ENCODE data around the gene TBCK. TPM values are rescaled to one million over a fixed set of nuclear protein-coding genes. Genes with fewer than 3 reads are reported as not detected.

Gene TBCK
- 10 to 100 TPM in 2 of 3 donors, 1 to 10 TPM in 1; 7.2 to 19.5 (median 13.8) TPM for polyA plus RNA-seq

DNA sequence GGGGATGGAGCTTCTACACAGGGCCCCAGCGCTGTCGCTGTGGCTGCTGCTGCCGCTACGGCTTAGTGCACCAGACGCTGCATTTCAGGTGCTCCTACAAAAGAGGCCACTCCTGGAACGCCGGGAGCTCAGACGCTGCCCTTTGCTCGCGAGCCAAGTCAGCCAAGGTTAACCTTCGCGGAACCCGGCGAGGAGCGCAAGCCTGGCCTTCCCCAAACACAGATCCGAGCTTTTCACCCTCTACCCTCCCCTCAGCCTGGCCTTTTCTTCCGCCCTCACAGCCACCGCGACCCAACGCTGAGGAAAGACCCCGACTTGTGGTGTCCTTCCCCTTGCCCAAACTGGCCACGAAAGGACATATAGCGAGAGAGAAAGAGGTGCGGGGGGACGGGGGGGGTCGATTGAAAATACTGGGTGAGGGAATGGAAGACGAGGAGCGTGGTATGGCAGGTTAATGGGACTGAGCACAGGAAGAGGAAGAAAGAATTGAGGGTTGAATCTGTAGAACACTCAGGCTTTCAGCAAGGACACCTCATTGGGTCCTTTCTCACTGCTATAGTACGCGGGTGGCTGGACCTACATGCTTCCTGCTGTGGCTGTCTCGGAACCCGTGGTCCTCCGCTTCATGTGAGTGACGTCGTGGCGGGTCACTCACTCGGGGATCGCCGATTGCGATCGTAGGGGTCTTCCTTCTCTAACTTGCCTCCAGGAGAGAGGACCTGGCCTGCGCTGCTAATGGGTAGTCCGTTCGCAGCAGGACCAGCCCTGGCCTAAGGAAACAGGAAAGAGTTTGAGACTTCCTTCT is at the start of gene TBCK, which contains the start of gene AIMP1:
Gene TBCK, minus strand, starts transcription at position 242 of the 805 bp plus-strand sequence. CDS start 7,249 bp downstream, outside the sequence.
Gene AIMP1, plus strand, starts transcription at position 583 of the 805 bp plus-strand sequence. CDS start 8,460 bp downstream, outside the sequence.
- H3K4me3 Mint-ChIP-seq: no peak within 1 kb of the TSS
- H3K36me3 Mint-ChIP-seq: peaks cover 5 to 7% (median 6%) of the 10 kb centered on the region in 3 donors
- peaks cover 0 to 3% (median 2%) of the 10 kb centered on the region in 3 donors for H3K27me3 Mint-ChIP-seq (ENCODE audit: low read depth in 3 of 3)
- H3K27ac Mint-ChIP-seq: no peak within 1 kb of the TSS
- H3K9me3 Mint-ChIP-seq: no peaks in the 10 kb centered on the region
- H3K4me1 Mint-ChIP-seq: peaks cover 13 to 14% of the 10 kb centered on the region in 2 donors
- DNase-seq: peak; percentile 91 to 93 (median 93)

DNA sequence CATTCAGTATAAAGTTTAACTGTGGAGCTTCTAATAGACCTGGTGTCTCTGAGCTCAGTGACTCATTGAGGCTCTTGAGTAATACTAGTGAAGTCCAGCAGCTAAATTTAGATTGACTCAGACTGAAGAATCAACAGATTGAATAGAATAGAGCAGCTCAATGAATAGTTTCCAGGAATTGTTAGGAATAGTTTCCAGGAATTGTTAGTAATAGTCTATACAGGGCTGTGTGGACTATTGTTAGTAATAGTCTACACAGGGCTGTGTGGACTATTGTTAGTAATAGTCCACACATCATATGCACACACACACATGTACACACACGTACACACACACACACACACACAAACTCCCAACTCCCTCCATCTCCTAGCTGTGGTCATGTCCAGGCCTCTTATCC is 49.6 kb upstream of the TBCK start:
- Mint-ChIP-seq H3K27me3 (ENCODE audit: low read depth in 3 of 3) (peaks cover 2 to 6% (median 3%) of the 10 kb centered on the region in 3 donors), H3K4me3 (no peak overlapping the region), H3K27ac (no peak overlapping the region), H3K36me3 (no peaks in the 10 kb centered on the region), H3K4me1 (no peaks in the 10 kb centered on the region), H3K9me3 (no peaks in the 10 kb centered on the region)
- no peak for DNase-seq

DNA sequence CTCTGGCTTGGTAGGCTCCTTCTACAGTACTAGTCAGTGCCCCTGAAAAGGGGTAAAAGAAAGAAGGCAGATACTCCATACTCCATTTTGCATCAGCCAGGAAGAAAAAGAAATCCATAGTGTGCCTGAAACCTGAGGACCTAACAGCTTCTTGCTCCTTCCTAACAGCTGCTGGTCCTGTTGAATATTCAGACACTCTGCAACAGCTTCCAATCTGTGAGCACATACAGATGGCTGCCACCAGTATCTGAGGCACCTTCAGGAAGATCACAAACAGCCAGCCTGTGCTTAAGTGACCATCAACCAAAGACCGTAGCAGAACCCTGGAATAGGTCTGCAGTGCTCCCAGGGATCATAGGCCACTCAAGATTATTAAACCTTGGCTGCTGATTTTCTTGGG is 48.3 kb upstream of the TBCK start:
- Mint-ChIP-seq H3K27me3 (ENCODE audit: low read depth in 3 of 3) (peaks cover 2 to 6% (median 3%) of the 10 kb centered on the region in 3 donors), H3K36me3 (no peaks in the 10 kb centered on the region), H3K4me3 (no peak overlapping the region), H3K9me3 (no peaks in the 10 kb centered on the region), H3K27ac (no peak overlapping the region), H3K4me1 (no peaks in the 10 kb centered on the region)
- no peak for DNase-seq

DNA sequence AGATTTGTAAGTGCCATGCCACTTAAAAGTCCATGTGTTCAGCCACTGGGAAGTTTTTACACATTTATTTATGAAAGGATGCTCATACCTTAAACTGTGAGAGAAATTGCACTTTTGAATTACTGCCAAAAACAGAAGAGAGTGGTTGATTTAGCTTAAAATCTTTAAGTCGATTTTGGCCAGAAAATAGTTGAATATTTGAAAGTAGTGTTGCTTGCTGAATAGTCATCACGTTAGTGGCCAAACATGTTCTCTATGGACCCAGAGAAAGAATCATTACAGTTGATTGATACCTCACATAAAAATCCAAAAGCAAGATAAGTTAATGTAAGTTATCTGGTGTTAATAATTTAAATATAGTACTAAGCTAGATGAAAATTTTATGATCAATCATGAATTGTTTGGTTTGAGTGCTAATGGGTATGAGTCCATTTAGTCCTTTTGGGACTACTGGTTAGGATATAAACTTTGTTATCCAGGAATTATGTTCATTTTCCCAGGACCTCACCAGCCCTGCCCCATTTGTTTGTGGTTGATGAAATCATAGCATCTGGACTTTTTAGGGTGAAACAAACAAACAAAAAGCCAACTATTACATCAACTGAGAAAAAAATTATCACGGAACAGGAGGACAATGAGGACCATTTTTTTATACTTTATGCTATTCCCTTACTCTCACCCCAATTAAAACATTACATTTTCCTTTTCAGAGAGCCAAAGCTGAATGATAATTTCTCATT is 46.2 kb upstream of the TBCK start:
- H3K4me3 Mint-ChIP-seq: no peak overlapping the region
- H3K27me3 Mint-ChIP-seq (ENCODE audit: low read depth in 3 of 3): peaks cover 2 to 6% (median 5%) of the 10 kb centered on the region in 3 donors
- no peak for DNase-seq
- H3K9me3 Mint-ChIP-seq: no peaks in the 10 kb centered on the region
- H3K27ac Mint-ChIP-seq: no peak overlapping the region
- H3K36me3 Mint-ChIP-seq: no peaks in the 10 kb centered on the region
- H3K4me1 Mint-ChIP-seq: no peaks in the 10 kb centered on the region

DNA sequence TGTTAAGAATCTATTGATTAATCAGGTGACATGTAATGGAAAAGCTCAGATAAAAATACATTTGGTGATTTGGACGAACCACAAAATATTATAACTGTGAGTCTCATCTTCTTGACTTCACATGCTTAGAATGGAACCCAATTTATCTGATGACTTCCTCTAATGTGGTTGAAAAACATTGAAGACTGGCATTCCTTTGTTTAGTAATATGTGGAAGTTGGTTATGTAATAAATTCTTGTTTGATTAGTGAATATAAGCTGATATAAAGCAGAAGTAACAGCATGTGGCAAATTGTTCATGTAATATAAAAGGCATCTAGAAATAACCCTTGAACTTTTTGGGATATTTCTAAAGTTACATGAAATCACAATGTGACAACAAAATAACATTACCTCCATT is 42.9 kb upstream of the TBCK start:
- DNase-seq: no peak
- peaks cover 1 to 4% (median 3%) of the 10 kb centered on the region in 3 donors for H3K27me3 Mint-ChIP-seq (ENCODE audit: low read depth in 3 of 3)
- no peak overlapping the region for H3K4me3 Mint-ChIP-seq
- no peaks in the 10 kb centered on the region for H3K4me1 Mint-ChIP-seq
- no peaks in the 10 kb centered on the region for H3K36me3 Mint-ChIP-seq
- H3K27ac Mint-ChIP-seq: no peak overlapping the region
- no peaks in the 10 kb centered on the region for H3K9me3 Mint-ChIP-seq

DNA sequence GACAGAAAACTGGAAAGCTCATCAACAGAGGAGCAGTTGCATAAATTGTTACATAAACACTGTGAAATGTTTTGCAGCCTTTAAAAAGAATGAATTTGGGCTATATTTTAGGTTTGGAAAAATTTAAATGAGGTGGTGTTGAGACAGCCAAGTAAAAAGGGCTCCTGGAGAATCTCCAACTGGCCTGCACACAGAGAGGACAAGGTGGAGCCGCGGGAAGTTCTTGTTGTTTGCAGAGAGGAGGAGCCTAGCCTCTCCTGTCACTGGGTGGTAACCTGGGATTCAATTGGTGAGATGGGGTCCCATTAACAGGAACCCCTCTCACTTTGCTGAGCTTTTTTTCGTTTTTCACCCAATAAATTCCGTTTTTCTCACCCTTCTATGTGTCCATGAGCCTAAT is 39.2 kb upstream of the TBCK start:
- Mint-ChIP-seq H3K27ac (no peak overlapping the region), H3K4me1 (no peaks in the 10 kb centered on the region), H3K27me3 (ENCODE audit: low read depth in 3 of 3) (peaks cover 0 to 3% (median 1%) of the 10 kb centered on the region in 3 donors), H3K9me3 (no peaks in the 10 kb centered on the region), H3K36me3 (peaks cover 4 to 6% (median 4%) of the 10 kb centered on the region in 3 donors), H3K4me3 (no peak overlapping the region)
- no peak for DNase-seq

DNA sequence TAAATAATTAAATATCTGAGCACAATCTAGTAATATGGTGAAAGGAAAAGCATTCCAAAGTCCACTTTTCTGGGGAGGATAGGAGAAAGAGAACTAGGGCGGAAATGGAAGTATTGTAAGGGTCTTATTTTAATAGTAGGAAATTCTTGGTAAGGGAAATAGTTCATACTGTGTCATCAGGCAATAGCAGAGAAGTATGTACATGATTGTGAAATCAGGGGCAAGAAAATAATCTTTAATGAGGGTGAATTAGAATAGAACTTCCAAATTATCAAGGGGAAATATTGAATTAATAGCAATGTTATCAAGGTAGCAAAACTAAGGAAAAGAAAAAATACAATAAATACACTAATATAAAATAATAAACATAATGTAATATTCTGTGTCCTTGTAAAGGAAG is 37.8 kb upstream of the TBCK start:
- Mint-ChIP-seq H3K4me3 (no peak overlapping the region), H3K4me1 (no peaks in the 10 kb centered on the region), H3K36me3 (peaks cover 6 to 9% (median 8%) of the 10 kb centered on the region in 3 donors), H3K27ac (no peak overlapping the region), H3K27me3 (ENCODE audit: low read depth in 3 of 3) (peaks cover 0 to 2% (median 1%) of the 10 kb centered on the region in 3 donors), H3K9me3 (no peaks in the 10 kb centered on the region)
- DNase-seq: no peak

DNA sequence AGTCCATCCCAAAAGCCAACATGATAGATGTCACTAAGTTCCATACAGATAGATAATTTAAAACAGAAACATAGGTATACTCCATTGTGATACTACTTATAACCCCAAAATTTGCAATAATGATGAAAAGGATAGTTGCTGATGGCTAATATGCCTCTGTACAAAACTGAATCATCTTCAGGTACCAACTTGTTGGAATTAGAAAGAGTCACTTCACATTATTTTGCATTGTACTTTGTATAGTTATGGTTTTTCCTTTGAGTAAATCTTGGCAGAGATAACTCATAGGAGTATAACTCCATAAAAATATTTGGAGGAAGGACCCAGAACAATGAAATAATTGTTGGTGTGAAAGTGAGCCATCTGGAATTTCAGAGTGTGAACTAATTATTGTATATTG is 35.0 kb upstream of the TBCK start:
- Mint-ChIP-seq H3K4me3 (no peak overlapping the region), H3K9me3 (no peaks in the 10 kb centered on the region)

DNA sequence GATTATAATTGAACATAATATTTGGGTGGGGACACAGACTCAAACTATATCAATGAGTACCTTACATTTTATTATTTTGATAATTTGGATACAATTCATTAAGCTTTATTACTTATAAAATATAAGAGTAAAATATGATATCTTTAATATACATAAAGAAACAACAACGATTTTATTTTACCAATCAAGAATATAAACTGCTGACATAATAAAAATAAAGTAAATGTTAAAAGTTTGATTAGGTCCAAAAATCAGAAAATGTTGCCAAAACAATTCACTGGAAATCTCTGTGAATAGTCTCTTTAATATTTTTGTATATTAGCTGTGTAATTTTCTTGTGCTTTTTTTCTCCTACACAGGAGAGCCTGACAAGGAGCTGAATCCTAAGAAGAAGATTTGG is 31.2 kb upstream of the TBCK start:
- no peaks in the 10 kb centered on the region for H3K9me3 Mint-ChIP-seq
- no peak overlapping the region for H3K27ac Mint-ChIP-seq
- peaks cover 0 to 2% (median 0%) of the 10 kb centered on the region in 3 donors for H3K27me3 Mint-ChIP-seq (ENCODE audit: low read depth in 3 of 3)
- peaks cover 17 to 29% of the 10 kb centered on the region in 2 donors for H3K4me1 Mint-ChIP-seq
- no peak for DNase-seq
- H3K4me3 Mint-ChIP-seq: no peak overlapping the region
- peaks cover 12 to 23% (median 20%) of the 10 kb centered on the region in 3 donors for H3K36me3 Mint-ChIP-seq

More for the DNA sequence above, 35.0 kb upstream of the TBCK start:
- no peaks in the 10 kb centered on the region for H3K4me1 Mint-ChIP-seq
- DNase-seq: no peak
- H3K36me3 Mint-ChIP-seq: peaks cover 10 to 23% (median 20%) of the 10 kb centered on the region in 3 donors
- no peaks in the 10 kb centered on the region for H3K27me3 Mint-ChIP-seq (ENCODE audit: low read depth in 3 of 3)
- H3K27ac Mint-ChIP-seq: no peak overlapping the region

DNA sequence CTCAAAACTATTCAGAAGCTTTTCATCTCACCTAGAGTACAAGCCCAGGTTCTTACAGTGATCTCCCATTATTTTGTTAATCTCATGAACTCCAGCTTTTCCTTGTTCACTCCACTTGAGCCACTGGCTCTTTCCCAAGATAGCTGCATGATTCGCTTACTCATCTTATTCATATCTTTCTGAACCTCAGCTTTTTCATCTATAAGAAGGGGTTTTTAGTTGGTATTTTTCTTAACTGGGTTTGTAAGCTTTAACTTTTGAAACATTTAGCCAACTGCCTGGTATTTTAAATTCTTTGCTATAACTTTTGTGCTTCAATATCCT is 28.6 kb upstream of the TBCK start:
- peaks cover 16 to 32% (median 30%) of the 10 kb centered on the region in 3 donors for H3K36me3 Mint-ChIP-seq
- H3K4me3 Mint-ChIP-seq: no peak overlapping the region
- no peaks in the 10 kb centered on the region for H3K9me3 Mint-ChIP-seq
- H3K27me3 Mint-ChIP-seq (ENCODE audit: low read depth in 3 of 3): peaks cover 0 to 2% (median 0%) of the 10 kb centered on the region in 3 donors
- H3K4me1 Mint-ChIP-seq: peaks cover 39 to 55% of the 10 kb centered on the region in 2 donors
- no peak for DNase-seq
- H3K27ac Mint-ChIP-seq: no peak overlapping the region

DNA sequence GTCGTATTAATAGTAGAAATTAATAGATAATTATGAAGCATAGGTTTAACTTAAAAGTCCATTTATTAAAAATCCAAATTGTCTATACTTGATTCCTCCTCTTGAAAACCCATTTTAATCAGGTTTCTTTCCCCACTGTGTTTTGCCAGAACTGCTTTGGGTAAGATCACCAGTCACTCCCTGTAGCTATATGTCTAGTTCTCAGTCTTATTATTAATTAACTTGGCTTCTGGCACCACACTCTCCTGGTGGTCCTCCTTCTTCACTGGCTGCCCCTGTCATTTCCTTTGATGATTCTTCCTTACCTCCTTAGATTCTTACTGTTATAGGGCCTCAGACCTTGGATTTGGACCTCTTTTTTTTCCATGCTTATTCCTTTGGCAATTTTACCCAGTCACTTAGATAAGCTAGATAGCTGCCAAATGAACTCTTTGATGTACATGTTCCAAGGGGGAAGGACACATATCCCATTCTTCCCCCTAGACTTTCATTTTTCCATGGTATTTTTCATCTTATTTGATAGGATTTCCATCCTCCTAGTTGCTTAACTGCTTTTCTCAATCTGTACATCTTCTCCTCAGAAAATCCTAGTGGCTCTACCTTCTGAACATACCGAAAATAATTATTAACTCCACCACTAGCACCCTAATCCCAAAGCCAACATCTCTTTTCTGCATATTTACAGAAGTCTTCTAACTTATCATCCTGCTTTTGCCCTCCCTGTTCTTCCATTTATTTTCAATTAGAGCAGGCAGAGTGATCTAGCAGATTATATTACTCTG is 28.0 kb upstream of the TBCK start:
- Mint-ChIP-seq H3K27ac (peak overlapping the region in 3 of 6 donors; percentile 1 to 43 (median 8)), H3K27me3 (ENCODE audit: low read depth in 3 of 3) (peaks cover 0 to 2% (median 1%) of the 10 kb centered on the region in 3 donors), H3K4me1 (peaks cover 43 to 60% of the 10 kb centered on the region in 2 donors)

DNA sequence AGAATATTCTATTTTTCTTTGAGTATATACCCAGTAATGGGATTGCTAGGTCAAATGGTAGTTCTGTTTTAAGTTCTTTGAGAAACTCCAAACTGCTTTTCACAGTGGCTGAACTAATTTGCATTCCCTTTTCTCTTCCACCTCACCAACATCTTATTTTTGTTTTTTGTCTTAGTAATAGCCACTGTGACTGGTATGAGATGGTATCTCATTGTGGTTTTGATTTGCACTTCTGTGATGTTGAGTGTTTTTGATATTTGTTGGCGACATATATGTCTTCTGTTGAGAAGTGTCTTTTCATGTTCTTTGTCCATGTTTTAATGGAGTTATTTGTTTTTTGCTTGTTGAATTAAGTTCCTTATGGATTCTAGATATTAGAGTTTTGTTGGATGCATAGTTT is 24.8 kb upstream of the TBCK start:
- peak overlapping the region in 5 of 6 donors; percentile 4 to 78 (median 50) for H3K27ac Mint-ChIP-seq
- H3K4me3 Mint-ChIP-seq: peak overlapping the region in 2 of 5 donors; percentile 1 to 45
- no peak for DNase-seq
- peaks cover 0 to 2% (median 1%) of the 10 kb centered on the region in 3 donors for H3K27me3 Mint-ChIP-seq (ENCODE audit: low read depth in 3 of 3)
- H3K36me3 Mint-ChIP-seq: peaks cover 42 to 50% (median 45%) of the 10 kb centered on the region in 3 donors
- peaks cover 45 to 76% of the 10 kb centered on the region in 2 donors for H3K4me1 Mint-ChIP-seq
- peaks cover 0 to 7% (median 5%) of the 10 kb centered on the region in 6 donors for H3K9me3 Mint-ChIP-seq

More for the DNA sequence above, 28.0 kb upstream of the TBCK start:
- H3K4me3 Mint-ChIP-seq: no peak overlapping the region
- H3K9me3 Mint-ChIP-seq: no peaks in the 10 kb centered on the region
- H3K36me3 Mint-ChIP-seq: peaks cover 21 to 36% (median 32%) of the 10 kb centered on the region in 3 donors
- no peak for DNase-seq

DNA sequence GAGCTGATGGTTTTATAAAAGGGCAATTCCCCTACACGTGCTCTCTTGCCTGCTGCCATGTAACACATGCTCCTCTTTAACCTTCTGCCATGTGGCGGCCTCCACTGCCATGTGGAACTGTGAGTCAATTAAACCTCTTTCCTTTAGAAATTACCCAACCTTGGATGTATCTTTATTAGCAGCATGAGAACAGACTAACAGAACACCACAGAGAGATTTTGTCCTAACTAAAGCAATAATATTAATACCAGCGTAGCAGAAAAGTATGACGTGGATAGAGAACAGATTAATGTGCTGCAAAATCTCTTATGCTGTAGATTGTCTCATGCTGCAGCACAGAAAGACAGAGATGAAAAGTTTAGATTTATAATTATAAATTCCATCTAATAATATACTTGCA is 23.4 kb upstream of the TBCK start:
- H3K4me3 Mint-ChIP-seq: no peak overlapping the region
- H3K4me1 Mint-ChIP-seq: peaks cover 41 to 69% of the 10 kb centered on the region in 2 donors
- no peak for DNase-seq
- H3K27me3 Mint-ChIP-seq (ENCODE audit: low read depth in 3 of 3): peaks cover 0 to 2% (median 1%) of the 10 kb centered on the region in 3 donors
- peaks cover 0 to 7% (median 5%) of the 10 kb centered on the region in 6 donors for H3K9me3 Mint-ChIP-seq
- H3K36me3 Mint-ChIP-seq: peaks cover 42 to 60% (median 57%) of the 10 kb centered on the region in 3 donors
- H3K27ac Mint-ChIP-seq: peak overlapping the region in 1 of 6 donors; percentile 33
